Measurements from ENCODE around the gene TAC1.

DNA sequence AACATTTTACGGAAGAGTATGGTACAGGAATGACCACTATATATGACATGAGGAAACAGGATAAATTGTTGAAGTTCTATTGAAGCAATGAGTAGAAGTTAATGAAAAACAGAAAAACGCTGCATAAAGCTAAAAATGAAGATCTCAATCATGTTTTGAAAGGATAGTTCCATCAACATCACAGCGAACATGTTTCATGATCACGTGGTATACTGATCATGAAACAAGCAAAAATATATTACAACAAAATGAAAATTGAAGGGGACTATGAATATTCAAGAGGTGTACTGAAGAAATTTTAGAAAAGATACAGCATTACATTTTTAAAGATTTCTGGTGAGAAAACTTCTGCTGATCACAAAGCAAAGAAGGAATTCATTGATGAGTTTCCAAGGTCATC is 45.9 kb upstream of the TAC1 start:
- no peak for TF ChIP-seq JUNB (IDR thresholded peaks at IDR 0.05; ENCODE audit: unreplicated experiment)
- TF ChIP-seq, protein P1, sequence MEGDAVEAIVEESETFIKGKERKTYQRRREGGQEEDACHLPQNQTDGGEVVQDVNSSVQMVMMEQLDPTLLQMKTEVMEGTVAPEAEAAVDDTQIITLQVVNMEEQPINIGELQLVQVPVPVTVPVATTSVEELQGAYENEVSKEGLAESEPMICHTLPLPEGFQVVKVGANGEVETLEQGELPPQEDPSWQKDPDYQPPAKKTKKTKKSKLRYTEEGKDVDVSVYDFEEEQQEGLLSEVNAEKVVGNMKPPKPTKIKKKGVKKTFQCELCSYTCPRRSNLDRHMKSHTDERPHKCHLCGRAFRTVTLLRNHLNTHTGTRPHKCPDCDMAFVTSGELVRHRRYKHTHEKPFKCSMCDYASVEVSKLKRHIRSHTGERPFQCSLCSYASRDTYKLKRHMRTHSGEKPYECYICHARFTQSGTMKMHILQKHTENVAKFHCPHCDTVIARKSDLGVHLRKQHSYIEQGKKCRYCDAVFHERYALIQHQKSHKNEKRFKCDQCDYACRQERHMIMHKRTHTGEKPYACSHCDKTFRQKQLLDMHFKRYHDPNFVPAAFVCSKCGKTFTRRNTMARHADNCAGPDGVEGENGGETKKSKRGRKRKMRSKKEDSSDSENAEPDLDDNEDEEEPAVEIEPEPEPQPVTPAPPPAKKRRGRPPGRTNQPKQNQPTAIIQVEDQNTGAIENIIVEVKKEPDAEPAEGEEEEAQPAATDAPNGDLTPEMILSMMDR (conservative IDR thresholded peaks at IDR 0.05; ENCODE audit: low read depth in 2 of 2): no peak
- TF ChIP-seq EZH2 (IDR thresholded peaks at IDR 0.05; ENCODE audit: low read depth, unreplicated experiment): no peak
- TF ChIP-seq, protein P2, sequence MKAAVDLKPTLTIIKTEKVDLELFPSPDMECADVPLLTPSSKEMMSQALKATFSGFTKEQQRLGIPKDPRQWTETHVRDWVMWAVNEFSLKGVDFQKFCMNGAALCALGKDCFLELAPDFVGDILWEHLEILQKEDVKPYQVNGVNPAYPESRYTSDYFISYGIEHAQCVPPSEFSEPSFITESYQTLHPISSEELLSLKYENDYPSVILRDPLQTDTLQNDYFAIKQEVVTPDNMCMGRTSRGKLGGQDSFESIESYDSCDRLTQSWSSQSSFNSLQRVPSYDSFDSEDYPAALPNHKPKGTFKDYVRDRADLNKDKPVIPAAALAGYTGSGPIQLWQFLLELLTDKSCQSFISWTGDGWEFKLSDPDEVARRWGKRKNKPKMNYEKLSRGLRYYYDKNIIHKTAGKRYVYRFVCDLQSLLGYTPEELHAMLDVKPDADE (IDR thresholded peaks at IDR 0.05): no peak
- no peak for TF ChIP-seq POLR2AphosphoS5 (IDR thresholded peaks at IDR 0.05; ENCODE audit: low read depth)

Data from GM23338 (cell line).